KOPT-K1 (cell line): Measurements from ENCODE around the gene SCIMP.
"Not testable (repeated sequence)": the region's sequence is repeated elsewhere in the genome, so short reads cannot be mapped to it uniquely, and the experiment has no call there.

ENCODE experiments used
- H3K27ac ChIP-seq: fragments of 200-600 bp; sonication (generic); 2 replicates; pipeline ENCODE4 v1.5.1; 2016; ENCODE audit warnings: antibody characterized with exemption, mild to moderate bottlenecking, low read depth, low read length; ENCODE audit not compliant: poor library complexity, severe bottlenecking
- H3K36me3 ChIP-seq: fragments of 200-600 bp; sonication (generic); 2 replicates; pipeline ENCODE4 v1.5.1; 2017; ENCODE audit warnings: antibody characterized with exemption, mild to moderate bottlenecking, low read length, moderate library complexity; ENCODE audit not compliant: insufficient read depth
- H3K9me3 ChIP-seq: fragments of 200-600 bp; sonication (generic); 2 replicates; pipeline ENCODE4 v1.5.1; 2017; ENCODE audit warnings: antibody characterized with exemption, low read length, mild to moderate bottlenecking; ENCODE audit not compliant: insufficient read depth, poor library complexity, severe bottlenecking

The SCIMP gene

DNA sequence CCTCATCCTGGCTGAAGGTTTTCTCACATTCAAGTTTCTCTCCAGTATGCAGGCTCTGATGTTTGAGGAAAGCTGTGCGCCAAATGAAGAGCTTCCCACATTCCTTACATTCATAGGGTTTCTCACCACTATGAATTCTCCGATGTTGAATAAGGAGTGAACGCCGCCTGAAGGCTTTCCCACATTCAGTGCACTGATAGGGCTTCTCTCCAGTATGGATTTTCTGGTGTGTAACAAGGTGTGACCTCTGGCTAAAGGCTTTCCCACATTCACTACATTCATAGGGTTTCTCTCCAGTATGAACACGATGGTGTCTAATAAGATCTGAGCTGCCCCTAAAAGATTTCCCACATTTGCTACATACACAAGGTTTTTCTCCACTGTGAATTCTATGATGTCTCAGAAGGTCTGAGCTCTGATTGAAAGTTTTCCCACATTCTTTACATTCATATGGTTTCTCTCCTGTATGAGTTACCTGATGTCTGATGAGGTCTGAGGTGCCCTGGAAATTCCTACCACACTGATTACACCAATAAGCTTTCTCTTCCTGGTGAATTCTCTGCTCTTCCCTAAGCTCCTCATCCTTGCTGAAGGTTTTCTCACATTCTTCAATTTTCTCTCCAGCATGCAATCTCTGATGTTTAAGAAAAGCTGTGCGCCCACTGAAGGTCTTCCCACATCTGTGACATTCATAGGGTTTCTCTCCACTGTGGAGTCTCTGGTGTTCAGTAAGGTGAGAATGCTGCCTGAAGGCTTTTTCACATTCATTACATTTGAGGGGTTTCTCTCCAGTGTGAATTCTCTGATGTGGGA is 51.9 kb downstream of the SCIMP start:
- H3K27ac ChIP-seq = no peak overlapping the region
- peaks cover 100% of the 10 kb centered on the region for H3K9me3 ChIP-seq
- peaks cover 21% of the 10 kb centered on the region for H3K36me3 ChIP-seq

GRCh38 chr17:5181509-5182305 is 53.0 kb downstream of the SCIMP start:
- Histone ChIP-seq H3K27ac (no peak overlapping the region), H3K36me3 (peaks cover 19% of the 10 kb centered on the region; the same call in 1 of the 2 replicates), H3K9me3 (peaks cover 100% of the 10 kb centered on the region)

DNA sequence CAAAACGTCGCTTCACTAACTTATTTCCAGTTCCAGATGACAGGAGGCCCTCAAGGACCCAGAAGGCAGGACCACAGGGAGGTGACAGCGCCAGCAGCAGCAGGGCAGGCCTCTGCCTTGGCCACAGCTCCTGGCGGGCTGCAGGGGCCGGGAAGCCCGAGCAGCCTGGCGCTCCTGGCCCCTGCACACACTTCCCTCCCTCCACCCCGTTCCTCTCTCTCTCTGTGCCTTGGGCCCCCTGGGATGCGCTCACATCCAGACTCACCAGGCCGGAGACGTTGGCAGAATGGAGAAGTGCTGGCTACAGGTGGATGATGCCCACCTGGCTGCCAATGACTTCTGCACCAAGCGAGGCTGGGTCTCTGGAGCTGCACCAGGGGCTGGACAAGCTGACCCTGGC is 55.7 kb downstream of the SCIMP start:
- peaks cover 30% of the 10 kb centered on the region; the same call in 1 of the 2 replicates for H3K36me3 ChIP-seq
- H3K27ac ChIP-seq = no peak overlapping the region
- peaks cover 92% of the 10 kb centered on the region for H3K9me3 ChIP-seq

DNA sequence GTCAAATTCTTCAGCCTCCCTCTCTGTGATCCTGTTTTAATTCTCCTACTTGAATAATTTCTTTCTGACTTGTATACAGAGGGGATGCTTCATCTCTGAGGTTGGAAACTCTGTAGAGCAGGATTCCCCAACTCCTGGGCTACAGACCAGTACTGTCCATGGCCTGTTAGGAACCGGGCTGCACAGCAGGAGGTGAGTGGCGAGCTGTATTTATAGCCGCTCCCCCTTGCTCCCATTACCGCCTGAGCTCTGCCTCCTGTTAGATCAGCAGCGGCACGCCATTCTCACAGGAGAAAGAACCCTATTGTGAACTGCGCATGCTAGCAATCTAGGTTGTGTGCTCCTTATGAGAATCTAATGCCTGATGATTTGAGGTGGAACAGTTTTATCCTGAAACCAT is 59.6 kb downstream of the SCIMP start:
- Histone ChIP-seq H3K9me3 (peaks cover 52% of the 10 kb centered on the region), H3K36me3 (peaks cover 16% of the 10 kb centered on the region; the same call in 1 of the 2 replicates)
- H3K27ac ChIP-seq = not testable (repeated sequence)

GRCh38 chr17:5165791-5166564 is 68.7 kb downstream of the SCIMP start:
- not testable (repeated sequence) for H3K36me3 ChIP-seq, H3K27ac ChIP-seq, H3K9me3 ChIP-seq

- H3K9me3 ChIP-seq = no peaks in the 10 kb centered on the region
- no peak overlapping the region for H3K27ac ChIP-seq
- no peaks in the 10 kb centered on the region for H3K36me3 ChIP-seq
Observed at GRCh38 chr17:5164436-5164835, 70.2 kb downstream of the SCIMP start.

GRCh38 chr17:5161793-5162192 is 72.9 kb downstream of the SCIMP start:
- H3K9me3 ChIP-seq, H3K36me3 ChIP-seq, H3K27ac ChIP-seq: not testable (repeated sequence)

- H3K27ac ChIP-seq, H3K9me3 ChIP-seq, H3K36me3 ChIP-seq: not testable (repeated sequence)
Observed at GRCh38 chr17:5160702-5161101, 74.0 kb downstream of the SCIMP start.
